Sigmoid colon (tissue), 7 donors: Measurements from ENCODE around the gene NDST1. TPM values are rescaled to one million over a fixed set of nuclear protein-coding genes. Genes with fewer than 3 reads are reported as not detected.
A peak's percentile ranks its signal among the peaks of the same experiment; 100 is the strongest.

Source experiments
- DNase-seq: peaks from one replicate; pipeline ENCODE4 v3.0.0-alpha.2; 2019
- H3K27ac ChIP-seq, 4 donors: fragments of 200-600 bp; sonication (generic); one replicate each; pipeline ENCODE4 v1.5.1; 2016 to 2019; ENCODE audit warnings: mild to moderate bottlenecking in 1 of 4
- H3K27me3 ChIP-seq, 3 donors: fragments of 200-600 bp; sonication (generic); one replicate each; pipeline ENCODE4 v1.5.1; 2019; ENCODE audit warnings: mild to moderate bottlenecking in 1 of 3
- H3K36me3 ChIP-seq, 4 donors: fragments of 200-600 bp; sonication (generic); one replicate each; pipeline ENCODE4 v1.5.1; 2016 to 2019
- H3K4me1 ChIP-seq, 4 donors: fragments of 200-600 bp; sonication (generic); one replicate each; pipeline ENCODE4 v1.5.1; 2017 to 2019
- H3K4me3 ChIP-seq, 4 donors: fragments of 200-600 bp; sonication (generic); one replicate each; pipeline ENCODE4 v1.5.1; 2017 to 2019; ENCODE audit warnings: mild to moderate bottlenecking in 2 of 4, moderate library complexity in 1 of 4
- H3K9me3 ChIP-seq, 4 donors: fragments of 200-600 bp in 3 of 4; sonication (generic) in 3 of 4; one replicate each; pipeline versions ENCODE4 v1.5.1 to v1.6.1; 2013 to 2019
- EP300 ChIP-seq, 4 donors: sonication (generic); formaldehyde crosslinking; IDR thresholded peaks; one replicate each; pipeline ENCODE4 v1.6.1; 2017; ENCODE audit warnings: antibody characterized with exemption in 4 of 4
- POLR2A ChIP-seq, 2 donors: fragments of 450-650 bp; IDR thresholded peaks; one replicate each; pipeline ENCODE4 v1.6.1; 2016; ENCODE audit warnings: antibody characterized with exemption in 2 of 2, mild to moderate bottlenecking in 2 of 2, moderate library complexity in 2 of 2
- POLR2AphosphoS5 ChIP-seq, 4 donors: sonication (generic); formaldehyde crosslinking; IDR thresholded peaks; one replicate each; pipeline ENCODE4 v1.6.1; 2017; ENCODE audit warnings: antibody characterized with exemption in 4 of 4
- WGBS, 2 donors: extraction: QIAGEN DNeasy Blood & Tissue Kit; methylation state at CpG; one replicate each; pipeline ENCODE4 v1.1.7; 2013; 5-methylcytosine and 5-hydroxymethylcytosine counted together
- intact Hi-C: fragments of 100-400 bp; cut with DNase I; formaldehyde crosslinking; loops from one replicate; pipeline ENCODE4 v1.15.1; 2023
- polyA plus RNA-seq, 3 donors: library from polyadenylated mRNA; stranded (reverse); fragments of 200-250 nt; gene quantifications; one replicate each; pipeline ENCODE4 v1.2.3, GENCODE V29; 2013
- total RNA-seq, 4 donors: library from RNA; depleted of rRNA; stranded (reverse); fragments of >200 nt; gene quantifications; one replicate each; pipeline ENCODE4 v1.1.0, GENCODE V29; 2016
- TF ChIP-seq, protein P1 (sequence below), 4 experiments: fragments of 450-650 bp in 3 of 4; fragments of 200-600 bp in 1 of 4; IDR thresholded peaks; one replicate each; pipeline ENCODE4 v1.5.1; 2016 to 2019; ENCODE audit warnings: antibody characterized with exemption in 4 of 4, mild to moderate bottlenecking in 3 of 4, moderate library complexity in 2 of 4
- donor health status: healthy with polysubstance abuse.
- donor health status: Bipolar disorder and iron deficiency.
- donor health status: healthy.

NDST1 gene
- total and polyA plus RNA-seq, 7 donors = 5.4 to 74.8 (median 39.4) TPM

GRCh38 chr5:150484964-150485692 is 22.8 kb upstream of the NDST1 start:
- H3K27me3 ChIP-seq = no peaks in the 10 kb centered on the region
- H3K27ac ChIP-seq = peak overlapping the region; percentile 95 to 98 (median 96)
- peaks cover 0 to 45% (median 43%) of the 10 kb centered on the region in 4 donors for H3K4me1 ChIP-seq
- DNase-seq = no peak
- 27% methylated on average over 28 of the region's 28 CpGs for WGBS, 2 donors
- TF ChIP-seq POLR2A (IDR thresholded peaks at IDR 0.05) (no peak), EP300 (IDR thresholded peaks at IDR 0.05) (no peak), POLR2AphosphoS5 (IDR thresholded peaks at IDR 0.05) (no peak)
- TF ChIP-seq, protein P1, sequence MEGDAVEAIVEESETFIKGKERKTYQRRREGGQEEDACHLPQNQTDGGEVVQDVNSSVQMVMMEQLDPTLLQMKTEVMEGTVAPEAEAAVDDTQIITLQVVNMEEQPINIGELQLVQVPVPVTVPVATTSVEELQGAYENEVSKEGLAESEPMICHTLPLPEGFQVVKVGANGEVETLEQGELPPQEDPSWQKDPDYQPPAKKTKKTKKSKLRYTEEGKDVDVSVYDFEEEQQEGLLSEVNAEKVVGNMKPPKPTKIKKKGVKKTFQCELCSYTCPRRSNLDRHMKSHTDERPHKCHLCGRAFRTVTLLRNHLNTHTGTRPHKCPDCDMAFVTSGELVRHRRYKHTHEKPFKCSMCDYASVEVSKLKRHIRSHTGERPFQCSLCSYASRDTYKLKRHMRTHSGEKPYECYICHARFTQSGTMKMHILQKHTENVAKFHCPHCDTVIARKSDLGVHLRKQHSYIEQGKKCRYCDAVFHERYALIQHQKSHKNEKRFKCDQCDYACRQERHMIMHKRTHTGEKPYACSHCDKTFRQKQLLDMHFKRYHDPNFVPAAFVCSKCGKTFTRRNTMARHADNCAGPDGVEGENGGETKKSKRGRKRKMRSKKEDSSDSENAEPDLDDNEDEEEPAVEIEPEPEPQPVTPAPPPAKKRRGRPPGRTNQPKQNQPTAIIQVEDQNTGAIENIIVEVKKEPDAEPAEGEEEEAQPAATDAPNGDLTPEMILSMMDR (IDR thresholded peaks at IDR 0.05) = no peak
- intact Hi-C loops = loop anchor here (5.0 kb wide), 1 partner anchor 57 kb away; no protein-coding TSS in a partner anchor
- no peaks in the 10 kb centered on the region for H3K36me3 ChIP-seq
- no peaks in the 10 kb centered on the region for H3K9me3 ChIP-seq
- peak overlapping the region; percentile 91 to 100 (median 98) for H3K4me3 ChIP-seq

DNA sequence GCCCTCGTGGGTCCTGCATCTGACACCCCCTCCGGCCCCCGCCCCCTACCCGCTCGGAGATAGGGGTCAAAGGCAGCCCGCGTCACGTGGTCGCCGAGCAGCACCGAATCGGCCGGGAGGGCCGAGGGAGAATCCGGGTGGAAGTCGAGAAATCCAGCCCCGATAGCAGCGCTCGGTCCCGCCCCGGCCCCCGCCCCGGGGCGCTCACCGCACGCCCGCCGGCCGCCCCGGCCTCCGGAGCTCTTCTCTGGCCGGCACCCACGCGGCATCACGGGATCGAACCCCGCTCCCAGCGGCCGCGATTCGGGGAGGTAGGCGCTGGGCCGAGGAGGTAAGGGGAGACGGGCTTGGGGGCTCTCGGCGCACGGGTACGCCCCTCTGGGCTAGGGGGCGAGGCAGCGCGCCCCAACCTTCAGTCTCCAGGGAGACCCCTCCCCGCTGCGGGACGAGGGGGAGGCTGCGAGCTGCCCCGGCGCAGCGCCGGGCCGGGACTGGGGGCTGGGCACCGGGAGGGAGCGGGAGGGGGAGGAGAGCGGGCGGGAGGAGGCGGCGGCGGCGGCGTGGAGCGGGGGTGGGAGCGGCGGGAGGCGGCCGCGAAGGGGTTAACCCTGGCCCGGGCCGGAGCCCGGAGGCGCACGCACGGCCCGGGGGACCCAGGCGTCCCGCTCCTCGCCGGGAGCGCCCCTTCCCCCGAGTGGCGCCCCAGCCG is 22.1 kb upstream of the NDST1 start:
- TF ChIP-seq EP300 (IDR thresholded peaks at IDR 0.05) (no peak), POLR2AphosphoS5 (IDR thresholded peaks at IDR 0.05) (peak in 3 of 4 donors; percentile 36 to 74 (median 70)), POLR2A (IDR thresholded peaks at IDR 0.05) (peak in 1 of 2 donors; percentile 34)
- peak overlapping the region; percentile 91 to 100 (median 98) for H3K4me3 ChIP-seq
- H3K36me3 ChIP-seq = no peaks in the 10 kb centered on the region
- H3K4me1 ChIP-seq = peaks cover 0 to 52% (median 50%) of the 10 kb centered on the region in 4 donors
- WGBS, 2 donors = 1% methylated on average over 90 of the region's 90 CpGs
- H3K27ac ChIP-seq = peak overlapping the region; percentile 95 to 98 (median 96)
- H3K27me3 ChIP-seq = no peaks in the 10 kb centered on the region
- intact Hi-C loops = loop anchor here (5.0 kb wide), 1 partner anchor 56 kb away; no protein-coding TSS in a partner anchor
- no peaks in the 10 kb centered on the region for H3K9me3 ChIP-seq
- peak; percentile 85 for DNase-seq

DNA sequence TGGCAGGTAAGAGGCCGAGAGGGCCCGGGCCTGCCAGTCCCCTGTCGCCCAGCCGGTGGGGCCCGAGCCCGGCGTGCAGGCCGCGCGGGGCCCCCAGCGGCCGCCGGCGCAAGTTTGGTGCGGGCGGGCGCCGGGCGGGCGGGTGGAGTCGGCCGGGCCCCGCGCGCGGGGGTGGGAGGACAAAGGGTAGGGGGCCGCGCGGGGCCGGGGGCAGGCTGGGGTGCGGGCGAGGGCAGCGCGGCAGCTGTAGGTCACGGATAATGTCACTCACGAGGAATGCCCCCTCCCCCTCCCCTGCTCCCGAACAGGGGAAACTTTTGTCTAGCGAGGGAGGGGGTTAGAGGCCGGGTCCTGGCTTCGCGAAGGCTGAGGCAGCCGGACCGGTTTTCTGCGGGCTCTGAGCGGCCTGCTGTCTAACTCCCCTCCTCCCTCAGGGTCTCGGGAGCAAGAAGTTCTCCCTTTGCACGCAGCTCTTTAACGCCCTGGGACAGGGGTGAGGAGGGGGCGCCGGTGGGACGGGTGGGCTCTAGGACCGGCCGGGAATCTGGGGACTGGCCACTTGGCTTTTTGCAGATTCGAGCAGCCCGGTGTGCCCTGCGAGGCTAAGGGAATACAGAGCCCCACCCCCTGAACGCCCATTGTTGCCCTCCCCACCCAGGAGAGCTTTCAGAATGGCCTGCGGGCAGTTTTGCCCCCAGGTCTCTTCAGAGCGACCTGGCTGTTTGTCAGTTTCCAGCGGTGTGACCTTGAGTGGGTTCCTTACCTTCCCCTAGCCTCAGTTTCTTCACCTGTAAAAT is 21.3 kb upstream of the NDST1 start:
- Histone ChIP-seq H3K36me3 (no peaks in the 10 kb centered on the region), H3K4me1 (peaks cover 0 to 60% (median 57%) of the 10 kb centered on the region in 4 donors), H3K9me3 (no peaks in the 10 kb centered on the region), H3K27me3 (no peaks in the 10 kb centered on the region), H3K4me3 (peak overlapping the region; percentile 91 to 100 (median 98)), H3K27ac (peak overlapping the region; percentile 95 to 98 (median 96))
- 1 to 2% methylated on average over 60 of the region's 60 CpGs for WGBS, 2 donors
- DNase-seq = no peak
- intact Hi-C loops = loop anchor here (5.0 kb wide), 1 partner anchor 56 kb away; no protein-coding TSS in a partner anchor
- TF ChIP-seq POLR2A (IDR thresholded peaks at IDR 0.05) (no peak), POLR2AphosphoS5 (IDR thresholded peaks at IDR 0.05) (peak in 1 of 4 donors; percentile 41)

DNA sequence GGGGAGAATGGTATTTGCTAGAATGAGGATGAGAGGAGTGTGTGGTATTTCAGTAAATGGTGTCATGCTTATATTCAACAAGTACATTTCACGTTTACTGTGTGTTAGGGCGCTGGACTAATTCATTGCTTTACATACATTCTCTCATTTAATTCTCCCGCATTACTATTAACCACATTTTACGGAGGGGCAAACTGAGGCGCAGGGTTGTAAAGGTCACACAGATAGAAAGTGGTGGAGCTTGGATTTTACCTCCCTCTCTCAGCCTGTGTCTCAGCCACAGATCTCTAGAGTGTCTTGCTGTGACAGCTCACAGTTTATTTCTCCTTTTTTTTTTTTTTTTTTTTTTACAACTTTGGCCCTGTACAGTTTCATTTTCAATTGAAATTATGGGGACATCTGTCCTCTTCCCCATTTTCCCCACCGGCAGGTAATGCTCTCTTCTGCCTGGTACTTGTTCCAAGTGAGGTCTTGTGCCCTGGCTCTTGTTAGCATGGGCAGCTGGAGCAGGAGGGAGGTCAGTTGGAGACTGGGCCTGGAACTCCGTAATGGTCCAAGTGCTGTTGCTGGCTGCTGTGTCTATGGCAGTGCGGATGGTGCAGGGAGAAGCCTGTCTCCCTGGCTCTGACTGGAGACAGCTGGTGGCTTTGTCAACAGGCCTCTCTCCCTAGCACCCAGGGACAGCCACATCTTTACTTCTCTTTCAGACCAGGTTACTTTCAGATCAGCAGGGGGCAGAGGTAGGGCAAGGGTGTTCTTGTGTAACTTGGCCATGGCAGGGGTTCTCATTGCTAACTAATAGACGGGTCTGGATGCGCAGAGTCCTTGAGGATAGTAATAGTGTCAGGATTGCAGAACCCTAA is 20.5 kb upstream of the NDST1 start:
- DNase-seq = no peak
- TF ChIP-seq EP300 (IDR thresholded peaks at IDR 0.05) (no peak), POLR2AphosphoS5 (IDR thresholded peaks at IDR 0.05) (no peak), POLR2A (IDR thresholded peaks at IDR 0.05) (no peak)
- TF ChIP-seq, protein P1 (IDR thresholded peaks at IDR 0.05) = no peak
- no peaks in the 10 kb centered on the region for H3K36me3 ChIP-seq

More for the DNA sequence above, 20.5 kb upstream of the NDST1 start:
- H3K9me3 ChIP-seq = no peaks in the 10 kb centered on the region
- peak overlapping the region; percentile 95 to 98 (median 96) for H3K27ac ChIP-seq
- peaks cover 0 to 68% (median 66%) of the 10 kb centered on the region in 4 donors for H3K4me1 ChIP-seq
- H3K4me3 ChIP-seq = peak overlapping the region; percentile 91 to 100 (median 98)
- 38 to 56% methylated on average over 10 of the region's 10 CpGs for WGBS, 2 donors
- intact Hi-C loops = loop anchor here (5.0 kb wide), 1 partner anchor 55 kb away; no protein-coding TSS in a partner anchor
- no peaks in the 10 kb centered on the region for H3K27me3 ChIP-seq
